HG03558 (cell line): ENCODE data around the gene EHBP1L1.
A peak's percentile ranks its signal among the peaks of the same experiment; 100 is the strongest.

Experiments used
- ATAC-seq: cut with Tn5 transposase; IDR thresholded peaks from one replicate; pipeline ENCODE4 v1.9.1; 2021; ENCODE audit warnings: moderate number of reproducible peaks; ENCODE audit not compliant: unreplicated experiment; ENCODE audit errors: extremely low read depth

The EHBP1L1 gene

DNA sequence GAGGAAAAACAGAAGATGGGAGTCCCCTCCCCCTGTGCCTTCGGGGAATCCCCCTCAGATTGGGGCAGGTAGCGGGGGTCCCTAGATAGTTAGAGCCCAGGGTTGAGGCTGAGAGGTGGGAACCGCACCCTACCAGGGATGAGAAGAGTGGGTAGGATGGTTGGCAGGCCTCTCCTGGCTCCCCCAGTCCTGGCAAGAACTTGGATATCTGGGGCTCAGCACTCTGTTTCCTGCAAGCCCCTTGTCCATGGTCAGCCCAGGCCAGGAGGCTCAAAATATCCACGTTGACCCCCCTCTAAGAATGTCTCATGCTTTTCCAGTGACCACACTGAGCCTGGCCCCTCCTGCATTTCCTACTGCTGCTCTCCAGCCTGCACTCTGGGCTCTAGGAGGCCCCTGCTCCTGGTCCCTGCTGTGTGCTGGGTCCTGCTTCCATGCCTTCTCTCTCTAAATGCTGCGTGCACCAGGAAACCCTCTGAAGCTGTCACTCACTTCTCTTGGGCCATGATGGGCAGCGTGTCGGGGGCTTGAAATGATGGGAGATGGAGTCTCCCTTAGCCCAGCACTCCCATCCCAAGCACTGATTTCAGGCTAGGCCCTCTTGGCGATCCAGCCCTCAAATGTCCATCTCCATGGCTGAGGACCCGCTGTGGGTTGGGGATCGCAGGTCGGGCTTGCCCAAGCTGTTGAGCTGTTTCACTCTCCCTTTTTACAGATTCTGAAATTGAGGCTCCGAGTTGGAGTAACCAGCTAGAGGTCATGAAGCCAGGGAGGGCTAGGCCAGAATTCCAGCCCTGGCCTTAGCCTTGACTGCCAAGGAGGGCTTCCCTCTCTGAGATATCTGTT is 36.1 kb downstream of the EHBP1L1 start:
- no peak for ATAC-seq

- no peak for ATAC-seq
Measured at GRCh38 chr11:65612691-65613090, 36.8 kb downstream of the EHBP1L1 start.

DNA sequence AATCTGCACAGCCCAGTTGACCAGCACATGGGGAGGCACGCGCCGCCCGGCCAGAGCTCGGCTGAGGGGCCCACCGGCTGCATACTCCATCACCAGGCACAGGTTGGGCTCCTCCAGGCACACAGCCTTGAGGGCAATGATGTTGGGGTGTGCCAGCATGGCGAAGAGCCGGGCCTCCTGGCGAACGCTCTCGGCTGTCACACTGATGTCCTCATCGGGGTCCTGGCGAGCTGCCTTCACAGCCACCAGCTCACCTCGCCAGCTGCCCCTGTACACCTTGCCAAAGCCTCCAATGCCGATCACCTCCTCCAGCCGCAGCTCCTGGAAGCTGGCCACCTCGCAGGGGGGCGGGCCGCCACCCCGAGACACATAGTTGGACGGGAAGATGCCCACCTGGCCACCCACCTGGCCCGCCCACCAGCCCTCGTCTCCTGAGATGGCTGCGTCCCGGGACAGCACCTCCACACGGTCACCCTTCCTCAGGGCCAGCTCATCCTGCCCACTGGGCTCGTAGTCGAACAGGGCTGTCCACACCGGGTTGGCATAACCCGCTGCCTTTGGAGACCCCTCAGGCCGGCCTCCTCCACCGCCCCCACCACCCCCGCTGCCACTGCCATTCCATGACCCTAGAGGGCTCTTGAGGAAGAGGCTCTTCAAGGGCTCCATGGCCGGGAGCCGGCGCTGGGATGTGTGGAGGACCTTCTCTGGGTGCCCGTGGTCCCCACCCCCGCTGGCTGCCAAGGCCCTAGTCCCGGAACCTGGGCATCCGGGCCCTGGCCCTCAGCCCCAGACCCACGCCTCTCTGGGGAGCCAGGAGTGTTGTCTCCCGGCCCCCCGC is 37.5 kb downstream of the EHBP1L1 start:
- ATAC-seq, result no peak

DNA sequence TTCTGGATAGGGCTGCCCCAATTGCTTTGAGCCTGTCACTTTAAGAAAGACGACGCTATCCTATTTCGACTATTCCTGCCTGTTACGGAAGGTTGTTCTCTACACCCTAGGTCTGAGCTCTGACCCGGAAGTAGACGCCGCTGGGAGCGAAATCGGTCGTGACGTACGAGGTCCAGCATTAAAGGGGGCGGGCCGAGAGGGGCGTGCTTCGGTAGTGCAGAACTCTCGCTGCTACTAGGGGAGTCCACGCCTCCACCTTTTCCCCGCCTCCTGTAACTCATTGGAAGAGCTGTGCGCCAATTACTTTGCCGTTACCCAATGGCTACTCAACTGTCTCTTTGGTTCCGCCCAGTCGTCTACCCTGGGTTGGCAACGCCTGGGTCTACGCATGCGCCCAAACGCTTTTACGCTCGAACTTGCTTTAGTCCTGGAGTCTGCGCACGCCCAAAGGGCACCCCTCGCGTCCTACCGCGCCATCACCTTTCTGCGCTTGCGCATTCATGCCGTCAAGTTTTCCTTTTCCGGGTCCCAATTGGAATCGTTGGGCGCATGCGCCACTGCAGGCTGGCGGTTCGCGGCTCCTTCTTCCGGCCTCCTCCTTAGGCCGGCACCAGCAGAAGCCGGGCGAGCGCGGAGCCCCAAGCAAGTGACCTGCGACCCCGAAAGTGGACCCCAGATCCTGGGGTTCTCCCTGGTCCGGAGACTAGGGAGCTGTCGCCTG is 39.5 kb downstream of the EHBP1L1 start, which contains the start of gene PCNX3:
TSS of gene PCNX3 (plus strand) at position 548 of the 721 bp plus-strand sequence. CDS start 536 bp downstream, outside the sequence.
- ATAC-seq, result peak; percentile 63

DNA sequence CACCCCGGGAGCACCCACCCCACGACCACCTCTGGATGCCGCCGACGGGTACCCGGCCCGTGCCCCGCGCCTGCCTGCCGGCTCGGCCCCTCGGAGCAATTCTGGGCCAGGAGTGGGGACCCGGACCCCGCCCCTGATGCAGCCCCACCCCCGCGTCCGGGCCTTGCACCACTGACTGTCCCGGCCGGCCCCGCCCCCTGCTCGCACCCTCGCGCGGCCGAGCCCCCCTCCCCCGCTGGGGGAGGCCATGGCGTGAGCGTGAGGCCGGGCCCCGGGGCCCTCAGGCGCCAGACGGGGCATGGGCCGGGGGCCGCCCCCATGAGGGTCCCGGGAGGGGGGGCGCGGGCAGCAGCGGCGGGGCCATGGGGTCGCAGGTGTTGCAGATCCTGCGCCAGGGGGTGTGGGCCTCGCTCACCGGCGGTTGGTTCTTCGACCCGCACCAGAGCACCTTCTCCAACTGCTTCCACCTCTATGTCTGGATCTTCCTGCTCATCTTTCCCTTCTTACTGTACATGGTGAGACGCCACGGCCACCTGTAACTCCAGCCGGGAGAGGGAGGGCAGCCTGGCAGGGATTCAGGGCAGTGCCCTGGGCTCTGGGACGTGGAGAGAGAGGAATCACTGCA is 40.2 kb downstream of the EHBP1L1 start:
- ATAC-seq, result no peak

DNA sequence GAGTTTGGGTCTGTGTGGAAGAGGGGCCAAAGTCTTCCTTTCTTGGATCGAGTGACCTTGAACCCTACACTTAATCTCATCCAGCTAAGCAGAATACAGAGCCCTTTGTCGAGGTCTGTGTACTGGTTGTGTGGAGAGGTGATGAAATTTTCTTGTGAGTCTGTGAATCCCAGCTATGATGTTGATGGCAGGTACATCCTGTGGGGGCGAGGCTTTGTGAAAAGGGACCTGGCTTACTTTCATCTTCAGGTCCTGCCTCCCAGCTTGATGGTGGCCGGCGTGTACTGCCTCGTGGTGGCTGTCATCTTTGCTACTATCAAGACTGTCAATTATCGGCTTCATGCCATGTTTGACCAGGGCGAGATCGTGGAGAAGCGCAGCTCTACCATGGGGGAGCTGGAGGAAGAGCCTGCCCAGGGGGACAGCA is 40.7 kb downstream of the EHBP1L1 start:
- ATAC-seq, result no peak

- ATAC-seq, result no peak
Measured at GRCh38 chr11:65617136-65617850, 41.4 kb downstream of the EHBP1L1 start.

- no peak for ATAC-seq
Measured at GRCh38 chr11:65617990-65618751, 42.3 kb downstream of the EHBP1L1 start.

DNA sequence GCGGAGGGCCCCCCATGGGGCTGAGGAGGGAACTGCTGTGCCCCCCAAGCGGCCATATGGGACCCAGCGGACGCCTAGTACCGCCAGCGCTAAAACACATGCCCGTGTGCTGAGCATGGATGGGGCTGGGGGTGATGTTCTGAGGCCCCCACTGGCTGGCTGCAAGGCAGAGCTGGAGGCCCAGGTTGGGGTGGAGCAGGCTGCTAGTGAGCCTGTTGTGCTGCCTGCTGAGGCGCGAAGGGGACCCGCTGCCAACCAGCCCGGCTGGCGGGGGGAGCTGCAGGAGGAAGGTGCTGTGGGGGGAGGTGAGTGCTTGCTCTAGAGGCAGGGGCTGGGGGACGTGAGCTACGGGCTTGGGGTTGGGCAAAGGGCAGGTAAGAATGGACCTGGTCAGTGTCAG is 42.9 kb downstream of the EHBP1L1 start:
- no peak for ATAC-seq

GRCh38 chr11:65619281-65619928 is 43.6 kb downstream of the EHBP1L1 start:
- no peak for ATAC-seq

DNA sequence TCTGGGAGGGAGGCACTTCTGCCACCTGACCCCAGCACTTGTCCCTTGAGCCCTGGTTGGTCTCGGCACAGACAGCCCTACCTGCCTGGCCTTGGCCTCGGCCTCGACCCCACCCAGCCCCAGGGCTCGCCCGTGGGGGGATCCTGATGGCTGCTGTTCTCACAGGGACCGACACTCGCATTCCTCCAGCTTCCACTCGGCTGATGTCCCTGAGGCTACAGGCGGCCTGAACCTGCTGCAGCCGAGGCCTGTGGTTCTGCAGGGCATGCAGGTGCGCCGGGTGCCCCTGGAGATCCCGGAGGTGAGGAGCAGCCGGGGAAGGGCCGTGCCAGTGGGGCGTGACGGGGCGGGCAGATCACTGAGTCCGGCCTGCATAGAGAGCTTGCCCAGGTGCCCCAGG is 44.8 kb downstream of the EHBP1L1 start:
- no peak for ATAC-seq

DNA sequence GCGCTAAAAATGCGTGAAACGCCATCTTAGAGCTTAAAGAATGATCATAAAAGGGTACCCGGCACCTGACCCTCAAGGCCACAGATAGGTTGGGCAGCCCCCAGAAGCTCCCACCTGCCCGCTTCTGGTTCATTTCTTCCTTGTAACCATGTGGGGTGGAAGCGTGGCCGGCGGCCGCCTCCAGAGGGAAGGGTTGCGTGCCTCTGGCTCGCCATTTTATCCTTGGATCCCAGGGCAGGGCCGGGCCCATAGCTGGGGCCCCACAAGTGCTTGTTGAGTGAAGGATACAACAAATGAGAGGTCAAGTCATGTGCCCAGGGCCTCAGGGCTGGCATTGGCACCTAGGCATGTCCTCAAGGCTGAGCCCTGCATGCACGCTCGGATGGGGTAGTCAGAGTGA is 45.6 kb downstream of the EHBP1L1 start:
- no peak for ATAC-seq

- ATAC-seq, result no peak
Measured at GRCh38 chr11:65622011-65622410, 46.2 kb downstream of the EHBP1L1 start.

DNA sequence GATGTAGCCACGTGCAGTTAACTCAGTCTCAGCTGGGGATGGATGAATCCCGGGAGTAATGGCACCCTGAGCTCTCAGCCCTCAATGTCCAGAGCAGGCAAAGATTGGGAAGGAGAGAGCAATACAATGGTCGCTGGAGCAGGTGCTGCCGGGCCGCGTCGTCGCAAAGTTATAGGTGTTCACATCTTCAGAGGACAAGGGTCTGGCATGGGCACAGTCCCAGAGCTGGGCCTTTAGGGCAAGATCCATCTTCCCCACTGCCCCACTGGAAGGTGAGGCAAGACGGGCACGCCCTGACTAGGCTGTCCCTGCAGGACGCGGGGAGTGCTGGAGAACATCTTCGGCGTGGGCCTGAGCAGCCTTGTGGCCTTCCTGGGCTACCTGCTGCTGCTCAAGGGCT is 47.3 kb downstream of the EHBP1L1 start:
- ATAC-seq, result no peak

DNA sequence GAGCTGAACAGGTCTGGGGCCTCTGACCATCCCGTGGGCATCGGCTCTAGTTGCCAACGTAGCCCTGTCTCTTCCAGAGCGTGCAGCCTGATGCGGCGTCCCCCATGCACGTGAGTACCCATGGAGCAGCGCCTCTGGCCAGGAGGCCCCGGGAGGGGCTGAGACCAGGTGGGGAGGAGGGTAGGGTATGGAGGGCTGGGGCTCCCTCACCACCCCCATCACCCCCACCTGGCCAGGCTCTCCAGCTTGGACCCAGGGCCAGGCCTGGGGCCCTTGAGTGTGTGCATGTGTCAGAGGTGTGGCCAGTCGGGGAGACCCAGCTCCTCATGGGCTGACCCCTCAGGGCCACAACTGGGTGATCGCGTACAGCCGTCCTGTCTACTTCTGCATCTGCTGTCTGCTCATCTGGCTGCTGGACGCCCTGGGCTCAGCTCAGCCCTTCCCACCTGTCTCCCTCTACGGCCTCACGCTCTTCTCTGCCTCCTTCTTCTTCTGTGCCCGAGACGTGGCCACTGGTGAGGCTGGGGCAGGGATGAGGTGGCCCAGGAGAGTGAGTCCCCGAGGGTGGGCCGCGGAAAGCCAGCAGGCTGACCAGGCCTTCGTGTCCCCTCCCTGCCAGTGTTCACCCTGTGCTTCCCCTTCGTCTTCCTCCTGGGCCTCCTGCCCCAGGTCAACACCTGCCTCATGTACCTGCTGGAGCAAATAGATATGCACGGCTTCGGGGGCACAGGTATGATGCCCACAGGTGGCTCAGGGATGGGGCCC is 48.2 kb downstream of the EHBP1L1 start:
- no peak for ATAC-seq

GRCh38 chr11:65624931-65625627 is 49.2 kb downstream of the EHBP1L1 start:
- ATAC-seq, result no peak
